Stimulated activated CD4-positive, alpha-beta T cell treated with anti-CD3 and anti-CD28 coated beads, Interleukin-4, amount 100 ng/mL, for 1 hour (primary cell): Measurements from ENCODE around the gene ELAVL3.
"Not testable (repeated sequence)": the region's sequence is repeated elsewhere in the genome, so short reads cannot be mapped to it uniquely, and the experiment has no call there.

ENCODE experiments used
- DNase-seq: peaks from one replicate; pipeline ENCODE4 v3.0.0-alpha.2; 2020

The ELAVL3 gene

GRCh38 chr19:11458236-11458900 lies 22.5 kb downstream of the ELAVL3 start:
- no peak for DNase-seq

DNA sequence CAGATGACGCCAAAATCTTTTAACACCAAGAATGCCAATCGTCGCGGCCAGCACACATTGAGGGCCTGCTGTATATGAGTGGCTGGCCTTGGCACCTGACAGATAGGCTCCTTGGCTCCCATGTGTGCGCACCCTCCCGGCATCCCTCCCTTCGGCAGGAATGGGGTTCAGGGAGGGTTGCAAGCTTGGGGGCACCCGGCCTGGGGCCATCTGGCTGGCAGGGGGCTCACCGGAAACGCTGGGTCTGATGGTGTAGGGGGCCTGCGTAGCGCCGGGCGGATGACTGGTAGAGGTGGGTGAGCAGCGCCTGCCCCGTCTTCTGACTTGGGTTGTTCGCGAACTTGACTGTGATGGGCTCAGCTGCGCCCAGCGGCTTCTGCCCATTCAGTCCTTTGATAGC lies 23.0 kb downstream of the ELAVL3 start:
- DNase-seq, result no peak

DNA sequence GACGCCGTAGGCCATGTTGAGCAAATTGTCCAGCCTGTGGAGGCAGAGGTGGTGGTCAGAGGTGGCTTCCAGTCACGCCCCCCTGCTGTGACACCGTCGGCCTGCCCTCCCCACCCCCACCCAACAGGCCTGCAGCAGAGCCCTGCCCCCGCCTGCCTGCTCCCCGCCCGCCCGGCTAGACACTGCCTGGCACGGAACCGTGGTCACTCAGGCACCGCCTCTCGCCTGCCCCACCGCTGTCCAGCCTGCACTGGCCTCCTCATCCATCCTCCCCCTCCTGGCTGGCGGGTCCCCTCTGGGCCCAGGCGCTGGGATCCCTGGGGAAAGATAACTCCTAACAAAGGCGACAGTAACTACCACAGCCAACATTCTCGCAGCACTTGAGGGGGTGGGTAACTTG lies 23.7 kb downstream of the ELAVL3 start:
- DNase-seq, result no peak

GRCh38 chr19:11456659-11457058 lies 24.2 kb downstream of the ELAVL3 start:
- no peak for DNase-seq

- not testable (repeated sequence) for DNase-seq
Observed at GRCh38 chr19:11455233-11455554, 25.7 kb downstream of the ELAVL3 start.

DNA sequence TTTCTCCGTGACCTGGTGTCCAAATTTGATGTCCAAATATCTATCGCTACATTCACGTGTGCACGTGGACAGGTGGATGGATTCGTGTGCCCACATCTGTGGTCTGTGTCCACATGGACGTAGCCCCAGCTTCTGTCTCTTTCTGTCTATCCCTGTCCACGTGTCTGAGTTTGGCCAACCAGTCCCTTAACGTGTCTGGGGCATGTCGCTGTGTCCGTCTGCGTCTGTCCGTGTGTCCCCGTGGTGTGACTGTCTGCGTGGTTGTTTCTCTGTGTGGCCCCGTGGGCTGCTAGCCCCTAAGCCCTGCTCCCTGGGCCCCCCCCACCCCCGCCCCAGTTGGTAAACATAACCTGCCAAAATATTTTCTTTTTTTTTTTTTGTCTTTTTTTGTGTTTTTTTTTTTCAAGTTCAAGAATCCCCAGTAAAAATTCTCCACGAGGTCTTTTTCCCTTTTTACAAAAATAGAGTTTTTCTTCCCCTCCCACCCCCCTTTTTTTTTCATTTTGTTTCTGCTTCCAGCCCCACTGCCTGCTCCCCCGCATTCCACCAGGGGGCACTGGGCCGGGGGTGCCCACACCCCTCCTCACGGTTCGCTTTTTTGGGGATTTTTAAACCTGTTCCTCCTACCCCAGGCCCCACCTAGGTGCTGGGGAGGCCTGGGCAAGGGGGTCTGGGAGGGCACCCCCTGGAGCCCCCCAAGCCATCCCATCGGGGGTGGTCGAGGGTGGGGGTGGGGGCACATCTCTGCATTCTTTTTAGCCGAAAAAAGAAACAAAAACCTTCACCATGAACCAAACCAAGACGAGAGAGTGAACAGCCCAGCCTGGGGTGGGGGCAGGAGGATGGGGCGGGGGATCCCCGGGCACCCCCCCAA lies 27.1 kb downstream of the ELAVL3 start:
- peak; percentile 29 for DNase-seq

GRCh38 chr19:11452620-11453310 lies 28.1 kb downstream of the ELAVL3 start:
- DNase-seq, result no peak

GRCh38 chr19:11451871-11452619 lies 28.8 kb downstream of the ELAVL3 start:
- DNase-seq, result no peak

DNA sequence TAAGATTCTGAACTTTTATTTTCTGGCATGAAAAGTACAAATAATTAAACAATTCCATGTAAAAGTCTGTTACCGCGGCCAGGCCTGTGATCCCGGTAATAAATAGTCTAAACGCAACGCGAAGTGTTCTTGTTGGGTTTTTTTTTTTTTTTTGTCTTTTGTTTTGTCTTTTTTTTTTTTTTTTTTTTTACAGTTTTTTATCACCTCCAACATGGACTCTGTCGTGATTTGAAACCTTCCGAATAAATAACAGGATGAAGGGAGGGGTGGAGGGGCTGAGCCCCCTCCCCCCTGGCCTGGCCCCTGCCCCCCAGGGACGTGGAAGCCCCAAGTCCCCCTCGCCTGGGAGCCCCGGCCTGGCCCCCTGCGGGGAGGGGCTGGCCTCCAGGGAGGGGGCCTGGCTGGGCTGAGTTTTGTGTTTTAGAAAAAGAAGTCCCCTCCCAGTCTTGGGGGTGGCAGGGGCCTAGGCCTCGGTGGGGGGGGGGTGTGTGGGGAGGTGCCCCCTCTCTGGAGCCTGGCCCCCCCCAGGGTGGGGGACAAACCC lies 29.4 kb downstream of the ELAVL3 start:
- DNase-seq, result no peak

DNA sequence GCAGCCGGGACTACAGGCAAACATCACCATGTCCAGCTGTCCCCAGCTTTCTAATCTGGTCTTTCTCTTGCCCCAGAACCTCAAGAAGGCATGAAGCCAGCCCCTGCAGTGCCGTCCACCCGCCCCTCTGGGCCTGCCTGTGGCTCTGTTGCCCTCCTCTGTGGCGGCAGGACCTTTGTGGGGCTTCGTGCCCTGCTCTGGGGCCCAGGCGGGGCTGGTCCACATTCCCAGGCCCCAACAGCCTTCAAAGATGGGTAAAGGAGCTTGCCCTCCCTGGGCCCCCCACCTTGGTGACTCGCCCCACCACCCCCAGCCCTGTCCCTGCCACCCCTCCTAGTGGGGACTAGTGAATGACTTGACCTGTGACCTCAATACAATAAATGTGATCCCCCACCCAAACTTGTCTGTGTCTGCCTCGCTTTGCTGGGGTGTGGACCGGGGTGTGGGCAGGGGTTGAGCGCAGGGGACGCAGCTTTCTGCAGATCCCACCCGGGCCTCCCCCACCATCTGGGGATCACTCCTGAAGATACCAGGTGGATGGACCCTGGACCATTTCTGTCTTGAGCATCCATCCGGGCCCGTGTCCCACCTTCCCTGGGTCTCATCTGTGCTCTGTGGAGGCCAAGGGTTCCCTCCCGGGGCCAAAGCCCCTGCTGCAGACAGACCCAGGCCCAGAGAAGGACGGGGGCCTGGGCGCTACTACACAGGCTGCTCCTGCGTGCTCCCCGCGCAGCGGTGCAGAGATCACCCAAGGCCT lies 30.1 kb downstream of the ELAVL3 start:
- no peak for DNase-seq

GRCh38 chr19:11448923-11449554 lies 31.8 kb downstream of the ELAVL3 start:
- DNase-seq, result no peak

- DNase-seq, result no peak
Observed at GRCh38 chr19:11448410-11448809, 32.4 kb downstream of the ELAVL3 start.

- DNase-seq, result no peak
Observed at GRCh38 chr19:11447347-11448262, 33.2 kb downstream of the ELAVL3 start.

DNA sequence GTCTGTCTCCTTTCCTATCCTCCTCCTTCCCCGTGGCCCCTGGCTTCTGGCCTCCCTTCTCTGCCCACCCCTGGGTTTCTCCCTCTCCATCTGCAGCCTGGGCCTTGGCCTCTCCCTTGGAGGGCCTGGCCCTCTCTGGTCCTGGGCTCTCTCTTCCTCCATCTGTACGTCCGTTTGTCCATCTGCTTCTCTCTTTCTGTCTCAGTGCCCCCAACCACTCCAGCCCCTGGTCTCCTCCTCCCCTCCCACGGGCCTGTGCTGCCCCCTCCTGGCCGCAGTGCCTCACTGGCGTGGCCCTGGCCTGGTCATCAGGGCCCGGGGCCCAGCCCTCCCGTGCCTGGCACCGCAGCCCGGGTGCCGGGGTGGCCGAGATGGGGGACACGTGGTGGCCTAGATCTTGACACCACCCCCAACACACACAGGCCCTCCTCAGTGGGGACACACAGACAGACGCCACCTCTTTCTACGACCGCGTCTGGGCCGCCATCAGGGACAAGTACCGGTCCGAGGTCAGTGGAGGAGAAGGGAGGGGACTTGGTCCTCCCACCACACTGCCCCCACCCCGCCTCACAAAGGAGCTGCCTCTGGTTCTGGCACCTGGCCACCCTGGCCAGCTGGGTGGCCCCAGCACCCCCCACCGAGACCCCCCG lies 34.1 kb downstream of the ELAVL3 start:
- DNase-seq, result peak; percentile 57

DNA sequence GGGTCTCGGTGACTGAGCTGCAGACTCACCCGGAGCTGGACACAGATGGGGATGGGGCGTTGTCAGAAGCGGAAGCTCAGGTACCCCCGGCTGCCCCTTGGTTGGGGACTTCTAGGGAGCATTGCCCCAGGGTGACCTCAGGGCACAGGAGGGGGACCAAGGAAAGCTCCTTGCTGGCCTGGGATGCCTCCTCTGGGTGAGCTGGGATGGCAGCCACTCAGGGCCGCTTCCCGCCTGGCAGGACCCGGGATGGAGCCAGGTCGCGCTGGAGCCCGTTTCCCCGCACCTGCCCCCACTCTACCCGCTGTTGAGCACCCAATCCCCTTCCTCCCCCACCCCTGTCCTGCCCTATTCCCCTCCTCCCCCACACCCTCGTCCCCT lies 34.6 kb downstream of the ELAVL3 start:
- DNase-seq, result no peak

DNA sequence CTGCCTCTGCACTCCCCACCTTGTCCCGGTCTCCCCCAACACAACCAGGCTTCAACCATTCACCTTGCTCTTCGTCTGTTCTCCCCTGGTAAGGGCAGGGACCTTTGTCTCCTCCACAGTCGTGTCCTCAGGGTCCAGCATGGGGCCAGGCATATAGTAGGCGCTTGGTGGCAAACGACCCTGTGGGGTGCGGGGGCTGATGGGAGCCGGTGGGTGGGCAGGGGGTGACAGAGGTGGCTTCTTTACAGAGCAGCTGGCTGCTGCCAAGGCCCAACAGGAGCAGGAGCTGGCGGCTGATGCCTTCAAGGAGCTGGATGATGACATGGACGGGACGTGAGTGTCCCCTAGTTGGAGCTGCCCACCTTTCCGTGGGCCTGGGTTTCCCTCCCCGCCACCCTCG lies 35.7 kb downstream of the ELAVL3 start:
- DNase-seq, result no peak

DNA sequence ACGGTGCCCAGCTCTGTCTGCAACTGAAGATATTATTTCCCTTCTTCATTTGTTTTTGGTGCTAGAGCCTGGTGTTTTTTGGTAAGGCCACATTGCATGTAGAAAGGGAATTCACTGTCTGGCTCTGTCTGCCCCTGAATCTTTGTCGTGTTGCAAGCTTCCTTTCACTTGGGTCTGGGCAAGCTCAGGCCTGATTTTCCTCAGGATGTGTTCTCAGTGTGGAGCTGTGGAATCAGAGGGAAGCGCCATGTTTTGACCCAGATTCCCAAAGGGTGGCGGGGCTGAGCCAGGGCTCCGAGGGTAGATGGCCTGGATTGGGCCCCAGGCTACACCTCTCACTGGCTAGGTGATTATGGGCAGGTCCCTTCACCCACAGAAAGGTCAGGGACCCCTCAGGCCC lies 36.8 kb downstream of the ELAVL3 start:
- DNase-seq, result no peak

GRCh38 chr19:11437955-11438354 lies 42.9 kb downstream of the ELAVL3 start:
- DNase-seq, result no peak

DNA sequence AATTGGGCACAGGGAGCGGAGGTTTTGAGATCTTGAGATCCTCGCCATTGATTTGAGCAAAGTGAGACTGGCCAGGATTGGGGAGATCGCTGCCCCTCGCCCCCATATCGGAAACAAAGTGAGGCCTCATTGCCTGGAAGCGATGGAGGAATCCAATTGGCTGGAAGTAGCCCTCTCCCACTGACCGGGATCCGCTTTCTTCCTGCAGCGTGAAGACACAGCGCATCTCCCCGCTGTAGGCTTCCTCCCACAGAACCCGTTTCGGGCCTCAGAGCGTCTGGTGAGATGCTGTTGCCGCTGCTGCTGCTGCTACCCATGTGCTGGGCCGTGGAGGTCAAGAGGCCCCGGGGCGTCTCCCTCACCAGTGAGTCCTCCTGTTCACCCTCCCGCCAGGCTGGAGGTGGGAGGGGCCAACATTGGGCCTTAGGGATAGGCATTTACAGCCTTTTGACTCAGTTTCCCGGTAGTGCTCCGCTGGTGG lies 45.0 kb downstream of the ELAVL3 start:
- no peak for DNase-seq
